HG02642 (cell line): Measurements from ENCODE around the gene KRT8.
"Not testable (repeated sequence)": the region's sequence is repeated elsewhere in the genome, so short reads cannot be mapped to it uniquely, and the experiment has no call there.

Experiments
- ATAC-seq: cut with Tn5 transposase; IDR thresholded peaks from one replicate; pipeline ENCODE4 v1.9.1; 2021; ENCODE audit warnings: mild to moderate bottlenecking; ENCODE audit not compliant: unreplicated experiment, poor library complexity

KRT8 gene

DNA sequence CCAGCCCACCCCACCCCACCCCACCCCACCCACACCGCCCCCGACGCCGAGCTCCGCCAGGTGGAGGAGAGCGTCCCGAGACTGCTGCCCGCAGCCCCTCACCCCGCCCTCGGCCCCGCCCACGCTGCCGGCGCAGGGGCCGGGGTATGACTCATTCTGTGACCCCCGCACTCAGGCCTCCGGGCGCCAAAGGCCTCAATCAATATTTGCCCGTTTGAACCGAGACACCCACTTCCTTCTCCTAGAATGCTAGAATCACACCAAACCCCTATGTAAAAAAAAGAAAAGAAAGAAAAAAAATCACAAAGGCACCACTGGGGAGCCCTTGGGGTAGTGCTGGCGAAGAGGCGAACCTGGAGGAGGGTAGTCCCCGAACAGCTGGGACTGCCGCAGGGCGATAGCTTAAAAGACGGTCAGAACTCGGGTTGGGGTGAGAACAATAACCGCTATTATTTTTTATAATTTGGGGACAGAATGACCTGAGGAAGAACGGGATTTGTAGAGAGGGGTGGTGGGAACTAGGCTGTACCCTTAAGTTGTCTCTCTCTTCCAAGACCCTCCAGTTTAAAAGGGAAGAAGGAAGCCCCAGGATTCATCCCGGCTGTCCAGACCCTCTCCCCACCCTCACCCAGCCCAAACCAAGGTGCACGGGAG lies 894 bp downstream of the KRT8 start:
- peak; percentile 40 for ATAC-seq

DNA sequence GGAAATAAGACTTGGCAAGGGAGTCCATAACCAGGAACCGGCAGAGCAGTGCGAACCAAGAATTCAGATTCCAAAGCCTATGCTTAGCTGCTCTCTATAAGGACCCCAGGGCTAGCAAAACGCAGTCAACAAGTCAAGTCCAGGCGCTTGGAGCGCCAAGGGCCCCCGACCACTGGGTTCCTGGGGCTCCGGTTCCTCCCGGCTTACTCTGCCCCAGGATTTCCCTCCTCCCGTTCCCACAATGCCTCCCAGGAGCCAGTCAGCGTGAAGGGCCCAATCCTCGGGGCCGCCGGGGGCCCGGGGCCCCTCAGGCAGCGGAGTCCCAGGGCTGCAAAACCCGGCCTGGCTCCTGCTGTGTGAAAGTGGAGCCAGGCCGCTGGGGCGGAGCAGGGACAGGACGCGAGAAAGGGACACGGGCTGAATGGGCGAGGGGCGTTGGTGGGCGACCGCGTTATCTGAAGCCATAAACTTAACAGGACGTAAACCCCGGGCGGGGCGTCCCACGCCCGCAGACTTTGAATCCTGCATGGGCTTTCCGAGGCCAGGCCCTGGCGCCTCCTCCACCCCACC lies 1.5 kb downstream of the KRT8 start:
- ATAC-seq: peak; percentile 54

DNA sequence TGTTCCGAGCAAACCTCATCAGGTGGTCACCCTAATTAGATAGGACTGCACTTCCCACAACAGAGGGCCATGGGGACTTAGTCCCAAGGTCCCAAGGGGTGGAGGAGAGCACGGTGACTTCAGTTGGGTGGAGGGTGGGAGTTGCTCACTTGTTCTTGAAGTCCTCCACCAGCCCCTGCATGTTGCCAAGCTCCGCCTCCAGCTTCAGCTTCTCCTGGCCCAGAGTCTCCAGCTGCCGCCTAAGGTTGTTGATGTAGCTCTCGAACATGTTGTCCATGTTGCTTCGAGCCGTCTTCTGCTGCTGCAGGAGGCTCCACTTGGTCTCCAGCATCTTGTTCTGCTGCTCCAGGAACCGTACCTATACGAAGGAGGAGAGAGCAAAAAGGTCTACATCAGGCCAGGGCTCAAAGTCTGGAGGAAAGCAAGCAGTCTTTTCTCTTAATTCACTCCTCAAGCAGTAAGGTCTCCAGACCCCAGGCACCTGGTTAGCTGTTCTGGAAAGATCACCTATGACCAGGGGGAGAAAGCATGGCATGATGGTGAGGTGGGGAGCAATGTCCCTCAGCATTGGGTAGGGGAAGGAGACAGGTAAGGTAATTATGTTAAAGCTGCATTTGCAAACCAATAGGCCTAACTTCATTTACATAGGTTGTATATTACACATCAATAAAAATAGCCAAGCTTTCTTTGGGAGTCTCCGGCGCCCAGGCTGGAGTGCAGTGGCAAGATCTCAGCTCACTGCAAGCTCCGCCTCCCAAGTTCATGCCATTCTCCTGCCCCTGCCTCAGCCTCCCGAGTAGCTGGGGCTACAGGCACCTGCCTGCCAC lies 2.9 kb downstream of the KRT8 start:
- no peak for ATAC-seq

DNA sequence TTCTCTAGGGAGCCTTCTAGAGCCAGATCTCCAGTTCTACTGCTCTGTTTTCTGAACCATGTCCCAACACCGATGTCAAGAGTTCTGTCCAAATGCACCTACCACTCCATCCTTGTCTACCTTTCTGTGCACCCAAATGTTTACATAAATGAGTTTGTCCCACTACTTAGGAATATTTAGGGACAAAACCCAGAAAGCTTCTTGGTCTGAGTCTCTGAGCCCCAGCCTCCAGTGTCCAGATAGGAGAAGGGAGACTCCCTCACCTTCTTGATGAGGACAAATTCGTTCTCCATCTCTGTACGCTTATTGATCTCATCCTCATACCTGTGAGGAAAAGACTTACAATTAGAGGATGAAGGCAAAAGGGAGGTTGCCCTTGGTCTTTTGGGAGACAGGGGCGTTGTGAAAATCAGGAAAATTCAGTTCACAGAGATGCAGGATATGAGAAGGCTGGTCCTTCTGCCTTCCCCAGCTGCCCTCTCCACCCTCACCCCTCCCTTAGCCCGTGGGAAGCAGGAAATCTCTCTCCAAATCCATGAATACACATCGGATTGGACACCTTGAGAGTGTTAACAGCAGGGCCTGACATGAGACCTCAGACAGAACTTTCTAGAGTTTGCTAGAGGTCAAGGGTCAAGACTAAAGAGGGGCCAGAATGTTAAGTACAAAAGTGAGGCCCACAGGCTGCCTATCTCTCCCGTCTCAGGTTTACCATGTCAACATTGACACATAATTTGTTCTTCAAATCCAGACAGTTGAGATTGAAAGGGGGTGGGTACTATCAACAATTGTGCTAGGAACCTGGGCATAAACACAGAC lies 3.8 kb downstream of the KRT8 start:
- no peak for ATAC-seq

DNA sequence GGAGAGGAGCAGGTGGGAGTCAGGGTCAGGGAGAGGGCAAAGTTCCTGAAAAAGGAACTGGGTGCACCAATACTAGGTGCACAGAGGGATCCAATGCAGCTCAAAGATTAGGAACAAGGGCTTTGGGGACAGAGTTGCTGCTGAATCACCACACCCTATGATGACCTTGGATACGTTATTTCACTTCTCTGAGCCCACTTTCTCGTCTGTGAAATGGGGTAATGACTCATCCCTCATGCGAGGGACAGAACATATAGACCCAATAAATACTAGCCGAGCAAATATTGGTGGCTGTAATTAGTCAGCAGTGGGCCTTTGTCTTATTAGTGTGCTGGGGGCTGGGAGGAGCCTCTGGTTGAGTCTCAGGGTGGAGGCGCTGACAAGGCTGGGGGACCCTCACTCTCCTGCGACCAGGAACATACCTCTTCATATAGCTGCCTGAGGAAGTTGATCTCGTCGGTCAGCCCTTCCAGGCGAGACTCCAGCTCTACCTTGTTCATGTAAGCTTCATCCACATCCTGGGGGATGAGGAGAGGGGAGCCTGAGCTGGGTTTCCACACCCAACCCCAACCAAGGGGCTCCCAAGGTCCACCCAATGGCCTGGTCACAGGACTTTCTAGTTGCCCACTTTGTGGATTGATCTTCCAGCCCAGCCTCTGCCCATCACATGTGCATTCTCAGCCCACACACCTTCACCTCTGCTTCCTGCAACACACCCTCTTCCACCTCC lies 4.5 kb downstream of the KRT8 start:
- ATAC-seq: no peak

DNA sequence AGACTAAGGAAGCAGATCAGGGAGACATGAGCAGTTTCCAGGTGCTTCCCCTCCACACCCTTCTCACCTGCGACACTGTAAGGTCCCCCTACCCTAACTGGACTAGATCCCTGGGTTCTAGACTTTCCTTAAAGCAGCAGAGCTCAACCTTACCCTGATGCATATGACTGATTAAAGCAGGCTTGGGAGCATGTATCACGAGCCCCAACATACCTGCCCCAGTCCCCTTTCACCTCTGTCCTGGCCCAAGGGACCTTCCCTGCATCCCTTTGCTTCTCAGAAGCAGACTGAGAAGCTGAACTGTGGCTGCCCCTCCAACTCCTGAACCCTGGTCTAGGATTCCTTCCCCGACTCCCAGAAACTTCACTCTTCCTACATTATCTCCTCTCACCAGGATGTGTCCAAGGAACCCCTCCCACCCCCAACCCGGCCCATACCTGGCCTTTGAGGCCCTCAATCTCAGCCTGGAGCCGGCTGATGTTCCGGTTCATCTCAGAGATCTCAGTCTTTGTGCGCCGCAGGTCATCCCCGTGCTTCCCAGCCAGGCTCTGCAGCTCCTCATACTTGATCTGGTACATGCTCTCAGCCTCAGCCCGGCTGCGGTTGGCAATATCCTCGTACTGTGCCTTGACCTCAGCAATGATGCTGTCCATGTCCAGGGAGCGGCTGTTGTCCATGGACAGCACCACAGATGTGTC lies 5.4 kb downstream of the KRT8 start:
- no peak for ATAC-seq

DNA sequence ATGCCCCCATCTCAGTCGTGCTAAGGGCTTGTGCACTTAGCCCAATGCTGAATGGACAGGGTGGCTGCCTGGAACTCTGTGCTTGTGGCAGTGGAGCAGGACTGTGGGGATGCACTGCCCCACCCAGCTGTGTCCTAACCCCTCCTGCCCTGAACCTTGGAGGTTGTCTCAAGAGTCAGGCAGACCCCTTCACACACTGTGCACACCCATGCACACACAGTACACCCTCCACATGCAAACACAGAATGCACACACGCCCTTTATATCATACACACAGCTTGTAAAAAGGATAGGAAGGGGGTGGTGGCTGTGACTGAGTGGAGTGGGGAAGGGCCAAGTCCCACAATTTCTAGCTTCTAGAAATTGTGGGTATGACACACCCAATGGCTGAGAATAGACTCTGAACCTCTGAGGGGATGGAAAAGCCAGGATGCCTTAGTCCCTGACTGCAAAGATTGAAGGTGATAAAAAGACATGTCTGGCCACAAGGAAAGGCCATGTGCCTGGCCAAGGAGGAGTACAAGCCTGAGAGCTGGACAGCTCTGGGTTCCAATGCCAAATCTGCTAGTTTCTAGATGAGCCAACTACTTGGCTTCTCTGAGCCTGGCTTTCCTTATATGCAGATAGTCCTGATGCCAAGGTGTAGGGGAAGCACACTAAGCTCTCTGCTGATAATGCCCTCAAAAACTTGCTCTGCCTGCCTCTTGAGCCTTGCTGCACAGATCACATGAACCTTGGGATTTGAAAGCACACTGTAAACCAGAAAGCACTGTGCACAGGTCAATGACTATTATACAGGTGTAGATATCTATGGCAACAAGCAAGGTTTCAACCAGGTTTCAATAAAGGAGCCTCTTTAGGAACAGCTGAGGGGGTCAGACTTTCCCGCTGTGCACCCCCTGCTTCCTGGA lies 8.4 kb downstream of the KRT8 start:
- ATAC-seq: no peak

DNA sequence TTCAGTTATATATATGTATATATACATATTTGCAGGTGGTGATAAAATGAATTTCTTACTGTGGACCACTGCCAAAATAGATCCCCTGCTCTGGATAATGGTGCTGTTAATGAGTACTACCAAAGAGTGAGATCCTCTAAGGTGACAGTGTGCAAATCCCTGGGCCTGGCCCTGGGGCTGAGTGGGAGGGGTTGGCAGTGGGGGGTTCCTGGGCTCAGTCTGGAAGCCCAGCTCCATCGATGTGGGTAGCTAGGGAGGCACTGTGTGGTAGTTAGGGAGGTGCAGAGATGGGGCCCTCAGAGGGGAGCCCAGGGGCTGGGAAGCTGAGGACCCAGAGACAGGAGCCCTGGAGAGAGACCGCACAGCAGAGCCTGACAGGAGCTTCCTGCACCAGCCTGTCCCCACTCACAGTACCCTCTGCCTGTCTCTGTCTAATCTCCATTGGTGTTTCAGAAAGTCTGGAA lies 9.1 kb downstream of the KRT8 start:
- ATAC-seq: no peak

DNA sequence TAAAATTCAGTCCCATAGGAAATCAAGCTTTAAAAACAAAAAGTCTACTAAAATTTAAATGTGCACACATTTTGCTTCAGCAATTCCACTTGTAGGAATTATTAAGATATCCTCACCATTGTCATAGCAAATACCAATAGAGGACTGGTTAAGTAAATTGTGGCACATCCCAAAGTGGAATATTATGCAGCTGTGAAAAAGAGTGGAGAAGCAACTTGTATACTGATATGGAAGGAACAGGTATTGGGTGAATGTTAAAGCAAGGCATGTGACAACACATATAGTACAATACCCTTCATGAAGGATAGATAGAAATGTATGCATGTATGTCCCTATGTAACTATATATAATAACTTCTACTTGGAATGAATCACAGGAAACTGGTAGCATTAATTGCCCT lies 11.9 kb downstream of the KRT8 start:
- ATAC-seq: no peak

DNA sequence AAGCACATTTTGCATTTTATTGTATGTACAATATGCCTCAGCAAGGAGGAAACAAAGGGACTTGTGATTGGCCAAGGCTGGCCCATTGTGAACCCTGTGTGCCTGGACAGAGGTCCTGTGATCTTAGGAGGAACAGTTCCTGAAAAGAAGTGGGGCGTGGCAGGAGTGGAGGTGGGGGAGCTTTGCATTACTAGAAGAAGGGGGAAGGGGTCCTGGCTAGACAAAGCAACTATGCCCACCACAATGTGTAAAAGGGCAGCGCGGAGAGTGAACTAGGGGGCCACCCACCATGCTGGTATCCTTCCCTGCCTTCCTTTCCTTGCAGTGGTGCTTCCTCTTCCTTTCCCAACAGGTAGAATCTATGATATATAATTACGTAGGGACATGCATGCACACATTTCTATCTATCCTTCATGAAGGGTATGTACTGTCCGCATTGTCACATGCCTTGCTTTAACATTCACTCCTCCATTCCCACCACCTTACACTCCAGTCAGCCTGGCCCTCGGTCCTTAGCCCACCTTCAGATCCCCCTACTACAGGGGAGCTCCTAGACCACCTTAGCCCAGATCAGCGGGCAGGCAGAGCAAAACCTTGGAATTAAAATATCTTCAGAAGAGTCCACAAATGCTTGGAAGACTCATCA lies 12.5 kb downstream of the KRT8 start:
- ATAC-seq: no peak

DNA sequence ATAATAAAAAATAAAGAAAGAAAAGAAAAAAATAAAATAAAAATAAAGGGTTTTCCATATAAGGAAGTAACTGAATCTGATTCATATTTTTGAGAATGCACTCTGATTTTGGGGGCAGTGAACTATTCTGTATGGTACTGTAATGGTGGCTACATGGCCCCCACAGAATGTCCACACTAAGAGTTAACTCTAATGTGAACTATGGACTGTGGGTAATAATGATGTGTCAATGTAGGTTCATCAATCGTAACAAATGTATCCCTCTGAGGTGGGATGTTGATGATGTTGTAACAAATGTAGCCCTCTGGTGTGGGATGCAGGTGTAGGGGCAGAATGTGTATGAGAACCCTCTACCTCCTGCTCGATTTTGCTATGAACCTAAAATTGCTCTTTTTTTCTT lies 13.8 kb downstream of the KRT8 start:
- no peak for ATAC-seq

DNA sequence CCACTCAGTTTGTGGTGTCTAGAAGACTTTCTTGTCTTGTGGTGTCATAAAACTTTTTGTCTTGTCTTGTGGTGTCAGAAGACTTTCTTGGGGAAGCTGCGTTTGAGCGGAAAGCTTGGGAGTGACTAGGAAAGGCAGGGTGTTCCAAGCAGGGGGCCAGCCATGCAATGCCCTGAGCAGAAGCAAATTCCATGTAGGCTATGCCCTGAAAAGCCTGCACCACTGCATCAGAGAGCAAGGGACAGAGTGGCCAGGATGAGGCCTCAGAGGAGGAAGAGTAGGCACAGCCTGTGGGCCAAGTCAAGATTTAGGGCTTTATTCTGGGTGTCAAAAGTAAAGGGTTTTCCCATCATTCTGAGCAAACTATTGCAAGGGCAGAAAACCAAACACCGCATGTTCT lies 14.5 kb downstream of the KRT8 start:
- ATAC-seq: no peak

DNA sequence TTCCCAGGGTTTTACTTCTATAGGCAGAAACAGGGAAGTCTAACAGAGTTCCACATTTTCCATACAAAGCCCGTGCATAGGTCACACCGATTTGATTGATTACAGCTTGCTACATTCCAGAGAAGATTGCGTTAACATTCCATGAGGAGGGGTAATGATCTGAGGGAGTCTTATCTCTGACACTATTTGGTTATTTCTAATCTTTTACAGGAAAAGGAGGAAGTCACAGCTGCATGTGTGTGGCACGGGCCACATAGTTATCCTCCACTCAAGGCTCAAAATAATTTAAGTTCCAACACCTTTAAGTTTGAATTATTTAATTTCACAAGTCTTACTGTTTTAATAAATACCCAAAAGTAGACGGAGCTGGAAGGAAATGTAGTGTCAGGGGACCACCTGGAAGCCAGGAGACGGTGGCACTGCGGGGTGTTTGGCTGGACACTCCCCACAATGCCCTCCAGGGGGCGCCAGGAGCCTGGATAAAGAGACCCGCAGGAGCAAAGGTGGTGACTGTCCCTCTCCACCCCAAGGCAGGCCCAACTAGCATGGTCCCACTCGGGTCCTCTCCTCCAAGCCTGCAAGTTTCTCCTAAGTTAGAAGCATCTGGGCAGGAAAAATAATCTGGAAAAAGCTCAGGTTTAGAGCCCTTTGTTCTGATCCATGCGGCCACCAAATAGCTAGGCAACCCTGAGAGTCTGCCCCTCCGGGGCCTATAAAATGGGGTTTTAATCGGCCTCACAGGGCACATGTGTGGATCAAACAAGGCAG lies 20.2 kb downstream of the KRT8 start:
- no peak for ATAC-seq

DNA sequence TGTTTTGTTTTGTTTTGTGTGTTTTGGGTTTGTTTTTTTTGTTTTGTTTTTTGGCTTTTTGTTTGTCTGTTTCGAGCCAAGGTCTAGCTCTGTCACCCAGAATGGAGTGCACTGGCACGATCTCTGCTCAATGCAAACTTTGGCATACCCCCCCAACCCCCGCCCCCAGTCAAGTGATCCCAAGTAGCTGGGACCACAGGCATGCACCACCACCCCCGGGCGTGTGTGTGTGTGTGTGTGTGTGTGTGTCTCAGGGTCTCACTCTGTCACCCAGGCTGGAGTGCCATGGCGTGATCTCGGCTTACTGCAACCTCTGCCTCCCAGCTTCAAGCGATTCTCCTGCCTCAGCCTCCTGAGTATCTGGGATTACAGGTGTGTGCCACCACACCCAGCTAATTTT lies 24.4 kb downstream of the KRT8 start:
- not testable (repeated sequence) for ATAC-seq

DNA sequence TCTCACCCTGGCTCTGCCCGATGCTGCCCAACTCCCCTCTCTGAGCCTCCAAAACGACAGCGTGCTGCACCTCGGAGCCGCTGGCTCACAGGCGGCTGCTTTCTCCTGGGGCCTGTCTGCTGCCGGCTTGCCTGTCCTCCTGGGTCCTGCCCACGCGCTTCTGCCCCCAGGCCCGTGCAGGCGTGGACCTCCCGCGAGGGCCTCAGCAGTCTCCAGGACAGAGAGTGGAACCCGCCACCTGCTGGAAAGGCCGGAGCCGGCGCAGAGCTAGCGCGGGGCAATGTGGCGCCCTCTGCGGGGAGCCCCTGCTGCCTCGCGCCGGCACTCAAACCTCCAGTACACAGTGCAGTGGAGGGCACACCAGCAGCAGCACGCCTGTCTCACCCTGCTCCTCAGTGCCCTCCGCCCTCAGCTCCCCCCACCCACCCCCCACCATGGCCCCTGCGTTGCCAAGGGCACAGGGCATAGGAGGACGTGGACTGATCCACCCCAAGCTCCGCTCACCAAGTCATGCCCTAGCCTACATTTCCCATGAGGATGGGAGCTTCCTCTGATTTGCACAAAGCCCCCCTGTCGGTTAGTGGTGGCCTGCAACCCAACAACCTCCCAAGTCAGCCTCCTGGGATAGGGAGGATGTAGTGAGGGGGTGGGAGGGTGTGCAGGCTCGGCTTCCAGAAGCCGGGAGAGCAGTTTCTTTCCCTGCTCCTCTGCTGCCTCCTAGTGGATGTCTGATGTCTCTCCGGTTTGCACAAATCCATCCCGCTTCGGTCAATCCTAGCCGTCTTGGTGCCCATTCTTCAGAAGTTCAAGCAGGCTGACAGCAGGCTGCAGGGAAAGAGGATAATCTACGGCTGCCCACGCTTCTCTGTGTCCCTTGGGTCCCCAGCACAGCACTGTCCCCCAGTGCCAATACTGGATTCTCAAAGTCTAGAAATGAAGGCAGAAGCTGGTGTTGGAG lies 25.2 kb downstream of the KRT8 start:
- peak; percentile 59 for ATAC-seq
